K562 (cell line): ENCODE data around the gene COL24A1.

Experiments
- BRCA1 ChIP-seq, 2 experiments: fragments of 450-650 bp in 1 of 2; sonication (generic) in 1 of 2; formaldehyde crosslinking in 1 of 2; IDR thresholded peaks; 2 replicates each; pipeline versions ENCODE4 v1.5.0 to v1.6.1; 2017 to 2020; ENCODE audit warnings: mild to moderate bottlenecking in 1 of 2, missing genetic modification reagents in 1 of 2
- EP300 ChIP-seq: IDR thresholded peaks from 2 replicates; pipeline ENCODE4 v1.6.1; 2012; ENCODE audit warnings: low read length, improper control_type of control experiment
- JUN ChIP-seq, 2 experiments: sonication (generic) in 1 of 2; formaldehyde crosslinking in 1 of 2; IDR thresholded peaks; 2 replicates each; pipeline versions ENCODE4 v1.6.1 to v1.8.0; 2012 to 2022; ENCODE audit warnings: borderline replicate concordance in 2 of 2, mild to moderate bottlenecking in 2 of 2, improper control_type of control experiment in 1 of 2, low read depth in 1 of 2, low read length in 1 of 2, missing genetic modification reagents in 1 of 2
- ZNF75A ChIP-seq: fragments of 450-650 bp; formaldehyde crosslinking; IDR thresholded peaks from 2 replicates; pipeline ENCODE4 v1.4.0; 2020; ENCODE audit warnings: mild to moderate bottlenecking
- TF ChIP-seq, protein P1 (sequence below), 2 experiments: fragments of 450-650 bp in 1 of 2; sonication (generic) in 1 of 2; formaldehyde crosslinking; conservative IDR thresholded peaks; 2 replicates each; pipeline versions ENCODE4 v1.4.0 to v1.8.1; 2020 to 2022; ENCODE audit warnings: mild to moderate bottlenecking in 1 of 2, missing genetic modification reagents in 1 of 2

GRCh38 chr1:85748120-85748519 is 408.5 kb downstream of the COL24A1 start:
- TF ChIP-seq BRCA1 (IDR thresholded peaks at IDR 0.05), result no peak
- no peak for TF ChIP-seq BRCA1 (CRISPR knock-in tag; IDR thresholded peaks at IDR 0.05)
- TF ChIP-seq, protein P1, sequence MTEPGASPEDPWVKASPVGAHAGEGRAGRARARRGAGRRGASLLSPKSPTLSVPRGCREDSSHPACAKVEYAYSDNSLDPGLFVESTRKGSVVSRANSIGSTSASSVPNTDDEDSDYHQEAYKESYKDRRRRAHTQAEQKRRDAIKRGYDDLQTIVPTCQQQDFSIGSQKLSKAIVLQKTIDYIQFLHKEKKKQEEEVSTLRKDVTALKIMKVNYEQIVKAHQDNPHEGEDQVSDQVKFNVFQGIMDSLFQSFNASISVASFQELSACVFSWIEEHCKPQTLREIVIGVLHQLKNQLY (CRISPR knock-in tag; conservative IDR thresholded peaks at IDR 0.05), result no peak
- TF ChIP-seq ZNF75A (CRISPR knock-in tag), result no peak
- no peak for TF ChIP-seq EP300
- no peak for TF ChIP-seq JUN (IDR thresholded peaks at IDR 0.05; ENCODE audit: borderline replicate concordance, low read depth, low read length)
- no peak for TF ChIP-seq JUN (CRISPR knock-in tag; IDR thresholded peaks at IDR 0.05; ENCODE audit: borderline replicate concordance)
